ENCODE data around the gene RIF1.

DNA sequence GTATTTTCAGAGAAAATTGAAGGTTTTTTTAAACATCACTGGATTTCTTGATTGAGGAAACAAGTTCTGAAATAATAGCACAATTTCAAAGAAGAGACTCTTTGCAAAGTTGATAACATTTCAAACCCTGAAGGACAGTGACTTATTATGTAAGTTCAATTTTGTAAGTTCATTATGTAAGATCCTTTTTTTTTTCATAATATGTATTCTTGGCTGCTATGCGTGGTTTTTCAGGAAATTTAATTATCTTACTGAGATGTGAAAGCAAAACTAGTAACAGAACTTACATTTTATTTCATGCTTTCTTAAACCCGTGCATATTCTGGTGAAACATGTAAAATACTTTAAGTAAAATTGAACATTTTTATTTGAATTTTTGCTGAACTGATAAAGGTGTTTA lies 65.4 kb downstream of the RIF1 start:
- TF ChIP-seq, protein P1, sequence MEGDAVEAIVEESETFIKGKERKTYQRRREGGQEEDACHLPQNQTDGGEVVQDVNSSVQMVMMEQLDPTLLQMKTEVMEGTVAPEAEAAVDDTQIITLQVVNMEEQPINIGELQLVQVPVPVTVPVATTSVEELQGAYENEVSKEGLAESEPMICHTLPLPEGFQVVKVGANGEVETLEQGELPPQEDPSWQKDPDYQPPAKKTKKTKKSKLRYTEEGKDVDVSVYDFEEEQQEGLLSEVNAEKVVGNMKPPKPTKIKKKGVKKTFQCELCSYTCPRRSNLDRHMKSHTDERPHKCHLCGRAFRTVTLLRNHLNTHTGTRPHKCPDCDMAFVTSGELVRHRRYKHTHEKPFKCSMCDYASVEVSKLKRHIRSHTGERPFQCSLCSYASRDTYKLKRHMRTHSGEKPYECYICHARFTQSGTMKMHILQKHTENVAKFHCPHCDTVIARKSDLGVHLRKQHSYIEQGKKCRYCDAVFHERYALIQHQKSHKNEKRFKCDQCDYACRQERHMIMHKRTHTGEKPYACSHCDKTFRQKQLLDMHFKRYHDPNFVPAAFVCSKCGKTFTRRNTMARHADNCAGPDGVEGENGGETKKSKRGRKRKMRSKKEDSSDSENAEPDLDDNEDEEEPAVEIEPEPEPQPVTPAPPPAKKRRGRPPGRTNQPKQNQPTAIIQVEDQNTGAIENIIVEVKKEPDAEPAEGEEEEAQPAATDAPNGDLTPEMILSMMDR (IDR thresholded peaks at IDR 0.05; ENCODE audit: low read depth, low read length) = no peak
- TF ChIP-seq POLR2A (IDR thresholded peaks at IDR 0.05; ENCODE audit: extremely low read depth, insufficient read length) = no peak
- no peak for TF ChIP-seq MAX (IDR thresholded peaks at IDR 0.05; ENCODE audit: low read depth, low read length)
